Lung (tissue), 12 donors: ENCODE measurements around the gene FBXL17. TPM values are rescaled to one million over a fixed set of nuclear protein-coding genes. Genes with fewer than 3 reads are reported as not detected.

Source experiments
- ATAC-seq: fragments of 200-7000 bp; cut with Tn5 transposase; one replicate; pipeline ENCODE4 v1.9.1; 2020; ENCODE audit warnings: moderate number of reproducible peaks; ENCODE audit not compliant: insufficient read depth, low FRiP score
- DNase-seq, 3 donors: peaks; one replicate each; pipeline ENCODE4 v3.0.0-alpha.2; 2013 to 2017
- H3K27ac ChIP-seq, 2 donors: one replicate each; pipeline ENCODE4 v1.5.1; 2013; ENCODE audit warnings: mild to moderate bottlenecking in 2 of 2, moderate library complexity in 2 of 2, control low read depth in 1 of 2, inconsistent platforms in 1 of 2, low read depth in 1 of 2, low read length in 1 of 2
- H3K27me3 ChIP-seq, 3 donors: one replicate each; pipeline ENCODE4 v1.5.1; 2013; ENCODE audit warnings: low read length in 2 of 3; ENCODE audit not compliant: control insufficient read depth in 3 of 3, insufficient read depth in 3 of 3
- H3K36me3 ChIP-seq, 4 donors: one replicate each; pipeline ENCODE4 v1.5.1; 2013; ENCODE audit warnings: low read length in 4 of 4, mild to moderate bottlenecking in 1 of 4, moderate library complexity in 1 of 4; ENCODE audit not compliant: control insufficient read depth in 4 of 4, insufficient read depth in 4 of 4
- H3K4me1 ChIP-seq, 5 donors: one replicate each; pipeline ENCODE4 v1.5.1; 2013; ENCODE audit warnings: low read length in 5 of 5, mild to moderate bottlenecking in 2 of 5, moderate library complexity in 1 of 5; ENCODE audit not compliant: control insufficient read depth in 5 of 5, insufficient read depth in 5 of 5
- H3K4me3 ChIP-seq: one replicate; pipeline ENCODE4 v1.5.1; 2013; ENCODE audit warnings: mild to moderate bottlenecking, control low read depth, moderate library complexity
- H3K9ac ChIP-seq, 2 donors: one replicate each; pipeline ENCODE4 v1.5.1; 2013; ENCODE audit warnings: low read length in 2 of 2, control low read depth in 1 of 2; ENCODE audit not compliant: insufficient read depth in 1 of 2
- H3K9me3 ChIP-seq, 4 donors: one replicate each; pipeline ENCODE4 v1.5.1; 2013; ENCODE audit warnings: low read length in 3 of 4, mild to moderate bottlenecking in 1 of 4, moderate library complexity in 1 of 4; ENCODE audit not compliant: control insufficient read depth in 4 of 4, insufficient read depth in 3 of 4
- whole genome bisulfite sequencing, 2 donors: extraction: QIAGEN DNeasy Blood & Tissue Kit; methylation state at CpG; one replicate each; pipeline ENCODE4 v1.1.7; 2013; 5-methylcytosine and 5-hydroxymethylcytosine counted together
- polyA plus RNA-seq, 2 donors: library from polyadenylated mRNA; stranded (reverse); fragments of 200-250 nt; gene quantifications; one replicate each; pipeline ENCODE4 v1.2.1, GENCODE V29; 2013
- total RNA-seq, 2 donors: library from RNA; depleted of rRNA in 1 of 2; stranded (reverse); fragments of >200 nt in 1 of 2; gene quantifications; one replicate each; pipeline ENCODE4 v1.2.1, GENCODE V29; 2014 to 2021
- TF ChIP-seq, protein P1 (sequence below): IDR thresholded peaks from 2 replicates; pipeline ENCODE4 v1.5.1; 2012; ENCODE audit warnings: mild to moderate bottlenecking; ENCODE audit errors: control extremely low read depth, extremely low read depth
- donor health status: control.
- donor health status: control.
- donor health status: Bipolar disorder and iron deficiency.
- donor health status: healthy.
- donor health status: DM: yes; HTN: yes; CAD: no.

FBXL17 gene
- total and polyA plus RNA-seq, 4 donors = 4.0 to 23.9 (median 13.6) TPM

DNA sequence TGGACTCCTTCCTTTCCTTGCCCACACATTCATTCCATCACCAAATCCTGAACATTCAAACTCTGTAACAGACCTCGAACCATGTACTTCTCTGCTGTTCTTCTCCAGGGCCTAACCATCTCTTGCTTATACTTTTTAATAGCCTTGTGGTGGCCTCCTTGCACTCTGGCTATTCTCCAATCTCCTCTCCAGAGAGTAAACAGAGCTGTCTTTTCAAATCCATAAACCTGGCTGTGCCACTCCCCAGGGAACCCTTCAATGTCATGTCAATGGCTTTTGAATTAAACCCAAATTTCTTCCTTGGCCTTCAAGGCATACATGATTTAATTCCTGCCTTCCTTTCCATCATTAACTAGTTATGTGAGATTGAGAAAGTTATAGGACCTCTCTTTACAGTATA is 433.5 kb downstream of the FBXL17 start:
- Histone ChIP-seq H3K27ac (no peak overlapping the region), H3K9me3 (no peaks in the 10 kb centered on the region), H3K4me1 (peaks cover 0 to 3% (median 0%) of the 10 kb centered on the region in 5 donors), H3K27me3 (no peaks in the 10 kb centered on the region), H3K36me3 (no peaks in the 10 kb centered on the region), H3K4me3 (no peak overlapping the region), H3K9ac (no peak overlapping the region)
- TF ChIP-seq, protein P1, sequence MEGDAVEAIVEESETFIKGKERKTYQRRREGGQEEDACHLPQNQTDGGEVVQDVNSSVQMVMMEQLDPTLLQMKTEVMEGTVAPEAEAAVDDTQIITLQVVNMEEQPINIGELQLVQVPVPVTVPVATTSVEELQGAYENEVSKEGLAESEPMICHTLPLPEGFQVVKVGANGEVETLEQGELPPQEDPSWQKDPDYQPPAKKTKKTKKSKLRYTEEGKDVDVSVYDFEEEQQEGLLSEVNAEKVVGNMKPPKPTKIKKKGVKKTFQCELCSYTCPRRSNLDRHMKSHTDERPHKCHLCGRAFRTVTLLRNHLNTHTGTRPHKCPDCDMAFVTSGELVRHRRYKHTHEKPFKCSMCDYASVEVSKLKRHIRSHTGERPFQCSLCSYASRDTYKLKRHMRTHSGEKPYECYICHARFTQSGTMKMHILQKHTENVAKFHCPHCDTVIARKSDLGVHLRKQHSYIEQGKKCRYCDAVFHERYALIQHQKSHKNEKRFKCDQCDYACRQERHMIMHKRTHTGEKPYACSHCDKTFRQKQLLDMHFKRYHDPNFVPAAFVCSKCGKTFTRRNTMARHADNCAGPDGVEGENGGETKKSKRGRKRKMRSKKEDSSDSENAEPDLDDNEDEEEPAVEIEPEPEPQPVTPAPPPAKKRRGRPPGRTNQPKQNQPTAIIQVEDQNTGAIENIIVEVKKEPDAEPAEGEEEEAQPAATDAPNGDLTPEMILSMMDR = no peak
- DNase-seq = no peak
- WGBS, 2 donors = 91 to 92% methylated on average over 1 of the region's 1 CpG
- ATAC-seq = no peak

DNA sequence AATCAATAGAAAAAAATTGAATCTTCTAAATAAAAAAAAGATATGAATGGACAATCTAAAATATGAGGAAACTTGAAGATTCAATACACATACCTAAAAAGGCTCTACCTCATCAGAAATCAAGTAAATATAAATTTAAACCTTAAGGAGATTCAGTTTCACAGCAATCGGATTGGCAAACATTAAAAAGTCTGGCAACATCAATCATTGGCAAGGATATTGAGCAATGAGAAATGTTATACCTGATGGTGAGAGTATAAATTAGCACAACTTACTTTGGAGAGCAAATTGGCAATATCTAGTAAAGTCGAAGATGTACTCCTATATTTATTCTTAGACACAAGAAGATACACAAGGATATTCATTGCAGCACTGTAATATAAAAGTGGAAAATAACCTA is 436.8 kb downstream of the FBXL17 start:
- no peak overlapping the region for H3K27ac ChIP-seq
- peaks cover 0 to 3% (median 0%) of the 10 kb centered on the region in 5 donors for H3K4me1 ChIP-seq
- 94 to 97% methylated on average over 2 of the region's 2 CpGs for WGBS, 2 donors
- ATAC-seq (no peak), DNase-seq (no peak)
- H3K36me3 ChIP-seq = no peaks in the 10 kb centered on the region
- H3K4me3 ChIP-seq = no peak overlapping the region
- no peaks in the 10 kb centered on the region for H3K9me3 ChIP-seq
- TF ChIP-seq, protein P1 = no peak
- no peaks in the 10 kb centered on the region for H3K27me3 ChIP-seq
- no peak overlapping the region for H3K9ac ChIP-seq

DNA sequence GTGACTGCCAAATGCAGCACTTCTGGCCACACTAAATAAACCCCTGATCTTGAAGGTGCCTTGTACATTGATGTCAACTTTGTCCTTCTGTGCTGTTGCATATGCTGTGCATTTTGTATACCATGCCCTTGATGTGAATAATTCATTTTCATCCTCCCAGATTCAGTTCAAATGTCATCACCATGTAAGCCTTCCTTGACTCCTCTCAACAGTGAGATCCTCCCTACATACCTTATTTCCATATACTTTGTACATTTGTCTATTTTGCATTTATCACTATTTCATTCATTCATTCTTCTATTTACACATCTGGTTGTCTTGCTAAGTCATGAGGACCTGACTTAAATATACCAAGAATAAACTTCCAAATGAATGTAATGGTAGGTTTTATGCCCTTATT is 438.0 kb downstream of the FBXL17 start:
- DNase-seq (no peak), ATAC-seq (no peak)
- Histone ChIP-seq H3K4me3 (no peak overlapping the region), H3K9me3 (no peaks in the 10 kb centered on the region), H3K4me1 (peaks cover 0 to 3% (median 0%) of the 10 kb centered on the region in 5 donors), H3K27me3 (no peaks in the 10 kb centered on the region), H3K36me3 (no peaks in the 10 kb centered on the region), H3K27ac (no peak overlapping the region), H3K9ac (no peak overlapping the region)
- TF ChIP-seq, protein P1 = no peak

DNA sequence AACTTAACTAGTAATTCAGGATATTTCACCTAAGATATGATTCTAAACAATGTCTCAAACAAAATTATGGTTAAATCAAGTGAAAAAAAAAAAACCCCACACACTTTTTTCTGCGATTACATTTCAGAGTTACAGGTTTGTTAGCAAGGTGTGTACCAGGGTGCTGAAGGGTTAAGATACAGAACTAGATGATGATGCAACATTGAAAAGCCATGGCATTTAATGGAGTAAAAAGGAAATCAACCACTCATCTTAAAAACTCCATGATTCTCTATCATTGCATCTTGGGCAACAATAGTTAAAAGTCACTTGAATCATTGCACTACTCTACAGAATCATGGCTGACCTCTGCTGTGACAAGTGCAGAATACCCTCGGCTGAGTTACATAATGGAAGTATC is 440.9 kb downstream of the FBXL17 start:
- Histone ChIP-seq H3K36me3 (no peaks in the 10 kb centered on the region), H3K4me3 (no peak overlapping the region), H3K9me3 (no peaks in the 10 kb centered on the region), H3K27ac (no peak overlapping the region), H3K9ac (no peak overlapping the region), H3K27me3 (no peaks in the 10 kb centered on the region), H3K4me1 (peaks cover 0 to 12% (median 0%) of the 10 kb centered on the region in 5 donors)
- 92 to 96% methylated on average over 2 of the region's 2 CpGs for whole genome bisulfite sequencing, 2 donors
- TF ChIP-seq, protein P1 = no peak
- DNase-seq = no peak
- ATAC-seq = no peak
